H9 (cell line): Measurements from ENCODE around the gene TNRC18. TPM values are rescaled to one million over a fixed set of nuclear protein-coding genes. Genes with fewer than 3 reads are reported as not detected.

Experiments used
- DNase-seq: peaks from one replicate; pipeline ENCODE4 v3.0.0-alpha.2; 2017
- H2AFZ ChIP-seq: one replicate; pipeline ENCODE4 v1.6.1; 2013; ENCODE audit warnings: mild to moderate bottlenecking, low read length, control low read depth, moderate library complexity
- H2AK5ac ChIP-seq: 2 replicates; pipeline ENCODE4 v1.6.1; 2013; ENCODE audit warnings: low read length, control low read depth, mixed read lengths; ENCODE audit not compliant: insufficient read length
- H2BK120ac ChIP-seq: one replicate; pipeline ENCODE4 v1.6.1; 2013; ENCODE audit warnings: low read depth, mild to moderate bottlenecking, low read length, control low read depth, inconsistent platforms; ENCODE audit not compliant: poor library complexity, severe bottlenecking
- H2BK12ac ChIP-seq: 2 replicates; pipeline ENCODE4 v1.6.1; 2013; ENCODE audit warnings: low read length, control low read depth, mixed read lengths, low read depth; ENCODE audit not compliant: insufficient read length
- H2BK15ac ChIP-seq: 2 replicates; pipeline ENCODE4 v1.6.1; 2013; ENCODE audit warnings: low read depth, low read length, control low read depth
- H2BK20ac ChIP-seq: one replicate; pipeline ENCODE4 v1.6.1; 2013; ENCODE audit warnings: low read depth, mild to moderate bottlenecking, low read length, control low read depth, inconsistent platforms; ENCODE audit not compliant: poor library complexity, severe bottlenecking
- H2BK5ac ChIP-seq: 2 replicates; pipeline ENCODE4 v1.6.1; 2013; ENCODE audit warnings: low read length, control low read depth, mixed read lengths; ENCODE audit not compliant: insufficient read length
- H3K14ac ChIP-seq: 2 replicates; pipeline ENCODE4 v1.6.1; 2013; ENCODE audit warnings: low read length, control low read depth; ENCODE audit not compliant: insufficient read depth
- H3K18ac ChIP-seq: 2 replicates; pipeline ENCODE4 v1.6.1; 2013; ENCODE audit warnings: low read depth, mild to moderate bottlenecking, mixed read lengths, low read length, control low read depth; ENCODE audit not compliant: insufficient read length
- H3K23ac ChIP-seq: 2 replicates; pipeline ENCODE4 v1.6.1; 2013; ENCODE audit warnings: low read length, control low read depth, mixed read lengths, low read depth; ENCODE audit not compliant: insufficient read length
- H3K23me2 ChIP-seq: 2 replicates; pipeline ENCODE4 v1.6.1; 2013; ENCODE audit warnings: low read depth, mild to moderate bottlenecking, mixed read lengths, low read length, control low read depth; ENCODE audit not compliant: insufficient read length, poor library complexity, severe bottlenecking
- H3K27ac ChIP-seq: 2 replicates; pipeline ENCODE4 v1.5.1; 2013; ENCODE audit warnings: low read length, control low read depth, mixed read lengths, low read depth; ENCODE audit not compliant: insufficient read length
- H3K27me3 ChIP-seq: 2 replicates; pipeline ENCODE4 v1.6.1; 2013; ENCODE audit warnings: low read length, control low read depth, inconsistent platforms; ENCODE audit not compliant: insufficient read depth
- H3K4ac ChIP-seq: 2 replicates; pipeline ENCODE4 v1.6.1; 2013; ENCODE audit warnings: low read depth, mild to moderate bottlenecking, control low read depth, inconsistent platforms, low read length, moderate library complexity
- H3K4me1 ChIP-seq: 2 replicates; pipeline ENCODE4 v1.6.1; 2013; ENCODE audit warnings: low read length, control low read depth, inconsistent platforms; ENCODE audit not compliant: insufficient read depth
- H3K4me2 ChIP-seq: 2 replicates; pipeline ENCODE4 v1.6.1; 2013; ENCODE audit warnings: low read length, control low read depth, mixed read lengths; ENCODE audit not compliant: insufficient read length, insufficient read depth
- H3K56ac ChIP-seq: 2 replicates; pipeline ENCODE4 v1.6.1; 2013; ENCODE audit warnings: low read depth, mild to moderate bottlenecking, mixed read lengths, low read length, control low read depth; ENCODE audit not compliant: insufficient read length
- H3K79me1 ChIP-seq: 2 replicates; pipeline ENCODE4 v1.6.1; 2013; ENCODE audit warnings: low read depth, mild to moderate bottlenecking, moderate library complexity, low read length, control low read depth, inconsistent platforms; ENCODE audit not compliant: insufficient read depth, poor library complexity, severe bottlenecking
- H3K79me2 ChIP-seq: 2 replicates; pipeline ENCODE4 v1.6.1; 2013; ENCODE audit warnings: low read length, control low read depth, inconsistent platforms; ENCODE audit not compliant: insufficient read depth
- H3K9ac ChIP-seq: 2 replicates; pipeline ENCODE4 v1.6.1; 2013; ENCODE audit warnings: low read length, control low read depth, mixed read lengths; ENCODE audit not compliant: insufficient read length; ENCODE audit errors: extremely low read depth
- H3K9me3 ChIP-seq: one replicate; pipeline ENCODE4 v1.6.1; 2013; ENCODE audit warnings: low read depth, low read length, inconsistent platforms; ENCODE audit not compliant: control insufficient read depth
- H3T11ph ChIP-seq: one replicate; pipeline ENCODE4 v1.6.1; 2013; ENCODE audit warnings: mild to moderate bottlenecking, low read length, control low read depth, inconsistent platforms
- H4K20me1 ChIP-seq: one replicate; pipeline ENCODE4 v1.6.1; 2013; ENCODE audit not compliant: control insufficient read depth, insufficient read length, insufficient read depth
- H4K5ac ChIP-seq: 2 replicates; pipeline ENCODE4 v1.6.1; 2013; ENCODE audit warnings: low read depth, mild to moderate bottlenecking, mixed read lengths, low read length, control low read depth; ENCODE audit not compliant: insufficient read length
- H4K8ac ChIP-seq: replicated peaks from 2 replicates; pipeline ENCODE4 v1.6.1; 2013; ENCODE audit warnings: low read length, control low read depth, mixed read lengths, low read depth; ENCODE audit not compliant: insufficient read length
- H4K91ac ChIP-seq: 2 replicates; pipeline ENCODE4 v1.6.1; 2013; ENCODE audit warnings: low read depth, mild to moderate bottlenecking, moderate library complexity, mixed read lengths, low read length, control low read depth; ENCODE audit not compliant: insufficient read length
- H3K27ac Mint-ChIP-seq, 3 experiments: 2 replicates in 2 of 3; 3 replicates in 1 of 3; pipeline ENCODE4 v1.8.0; 2020 to 2021; ENCODE audit warnings: mixed read lengths in 3 of 3, mild to moderate bottlenecking in 1 of 3, moderate library complexity in 1 of 3
- H3K27me3 Mint-ChIP-seq: 2 replicates; pipeline ENCODE4 v1.8.0; 2021; ENCODE audit warnings: low read depth, mild to moderate bottlenecking, moderate library complexity, mixed read lengths
- H3K36me3 Mint-ChIP-seq, 3 experiments: 2 replicates in 2 of 3; 3 replicates in 1 of 3; pipeline ENCODE4 v1.8.0; 2020 to 2021; ENCODE audit warnings: low read depth in 3 of 3, mixed read lengths in 3 of 3; ENCODE audit not compliant: insufficient read depth in 1 of 3
- H3K4me1 Mint-ChIP-seq, 2 experiments: 2 replicates each; pipeline ENCODE4 v1.8.0; 2020; ENCODE audit warnings: mixed read lengths in 2 of 2
- H3K4me3 Mint-ChIP-seq, 2 experiments: 2 replicates in 1 of 2; 3 replicates in 1 of 2; pipeline ENCODE4 v1.8.0; 2020 to 2021; ENCODE audit warnings: mild to moderate bottlenecking in 2 of 2, mixed read lengths in 2 of 2, moderate library complexity in 1 of 2
- H3K9me3 Mint-ChIP-seq, 2 experiments: 2 replicates in 1 of 2; 3 replicates in 1 of 2; pipeline ENCODE4 v1.8.0; 2020; ENCODE audit warnings: mild to moderate bottlenecking in 2 of 2, mixed read lengths in 2 of 2, moderate library complexity in 1 of 2
- CTCF ChIP-seq: fragments of 200-600 bp; sonication (generic); conservative IDR thresholded peaks from 3 replicates; pipeline ENCODE4 v1.8.0; 2021; ENCODE audit warnings: antibody characterized with exemption, mild to moderate bottlenecking
- WGBS: extraction: QIAGEN DNeasy Blood & Tissue Kit; methylation state at CpG from one replicate; pipeline ENCODE4 v1.1.7; 2013; ENCODE audit warnings: missing lambda C conversion rate, low lambda C conversion rate, mixed read lengths; ENCODE audit not compliant: insufficient read length; ENCODE audit errors: extremely low coverage; 5-methylcytosine and 5-hydroxymethylcytosine counted together
- total RNA-seq: library from RNA; stranded (reverse); gene quantifications from 2 replicates; pipeline ENCODE4 v1.2.1, GENCODE V29; 2021

TNRC18 gene
- total RNA-seq, 1 experiment from 2014 or later = 21.2 TPM

GRCh38 chr7:5439572-5440496 is 16.2 kb upstream of the TNRC18 start:
- Histone ChIP-seq H4K8ac (no peak overlapping the region), H3K56ac (no peak overlapping the region), H3K4ac (no peak overlapping the region), H2BK5ac (no peak overlapping the region), H2BK20ac (no peak overlapping the region), H2BK12ac (no peak overlapping the region), H2AFZ (no peak overlapping the region), H4K20me1 (no peaks in the 10 kb centered on the region), H2BK120ac (no peak overlapping the region), H3K79me2 (no peaks in the 10 kb centered on the region), H3T11ph (no peak overlapping the region), H3K18ac (no peak overlapping the region), H4K91ac (no peak overlapping the region), H3K4me2 (no peak overlapping the region), H3K23ac (no peak overlapping the region), H2AK5ac (no peak overlapping the region), H3K9ac (no peak overlapping the region), H3K27me3 (no peaks in the 10 kb centered on the region), H3K27ac (no peak overlapping the region), H3K79me1 (no peaks in the 10 kb centered on the region), H3K23me2 (no peaks in the 10 kb centered on the region), H3K4me1 (no peaks in the 10 kb centered on the region), H2BK15ac (no peak overlapping the region), H4K5ac (no peak overlapping the region), H3K9me3 (no peaks in the 10 kb centered on the region), H3K14ac (no peak overlapping the region; the same call in 1 of the 2 replicates)
- Mint-ChIP-seq H3K27ac (peak overlapping the region in 1 of 3 experiments; percentile 55; a peak in 1 of 7 replicates), H3K36me3 (peaks cover 2 to 11% (median 7%) of the 10 kb centered on the region in 3 experiments; a peak in 5 of 7 replicates), H3K4me3 (no peak overlapping the region), H3K27me3 (peaks cover 44% of the 10 kb centered on the region), H3K9me3 (peaks cover 5 to 9% of the 10 kb centered on the region in 2 experiments; a peak in 2 of 5 replicates), H3K4me1 (peaks cover 0 to 6% of the 10 kb centered on the region in 2 experiments; a peak in 2 of 4 replicates)
- DNase-seq = no peak
- no peak for TF ChIP-seq CTCF
- no CpG with 5 or more reads among the region's 24 CpGs for WGBS
